ENCODE measurements around the gene PILRB. TPM values are rescaled to one million over a fixed set of nuclear protein-coding genes. Genes with fewer than 3 reads are reported as not detected.
"Not testable (repeated sequence)": the region's sequence is repeated elsewhere in the genome, so short reads cannot be mapped to it uniquely, and the experiment has no call there.

The PILRB gene
- total RNA-seq, 6 experiments from 2014 or later, result 12.0 to 36.2 (median 22.7) TPM

GRCh38 chr7:100372694-100373093 lies 14.8 kb downstream of the PILRB start:
- no CpG with 5 or more reads among the region's 6 CpGs for WGBS (ENCODE audit: insufficient coverage, low coverage, low lambda C conversion rate, missing lambda C conversion rate)
- DNase-seq (no peak), ATAC-seq (peak in 3 of 4 donors; percentile 2 to 3 (median 3))
- no peaks in the 10 kb centered on the region for H3K9me3 ChIP-seq
- no peak for TF ChIP-seq POLR2A (IDR thresholded peaks at IDR 0.05)
- TF ChIP-seq, protein P1, sequence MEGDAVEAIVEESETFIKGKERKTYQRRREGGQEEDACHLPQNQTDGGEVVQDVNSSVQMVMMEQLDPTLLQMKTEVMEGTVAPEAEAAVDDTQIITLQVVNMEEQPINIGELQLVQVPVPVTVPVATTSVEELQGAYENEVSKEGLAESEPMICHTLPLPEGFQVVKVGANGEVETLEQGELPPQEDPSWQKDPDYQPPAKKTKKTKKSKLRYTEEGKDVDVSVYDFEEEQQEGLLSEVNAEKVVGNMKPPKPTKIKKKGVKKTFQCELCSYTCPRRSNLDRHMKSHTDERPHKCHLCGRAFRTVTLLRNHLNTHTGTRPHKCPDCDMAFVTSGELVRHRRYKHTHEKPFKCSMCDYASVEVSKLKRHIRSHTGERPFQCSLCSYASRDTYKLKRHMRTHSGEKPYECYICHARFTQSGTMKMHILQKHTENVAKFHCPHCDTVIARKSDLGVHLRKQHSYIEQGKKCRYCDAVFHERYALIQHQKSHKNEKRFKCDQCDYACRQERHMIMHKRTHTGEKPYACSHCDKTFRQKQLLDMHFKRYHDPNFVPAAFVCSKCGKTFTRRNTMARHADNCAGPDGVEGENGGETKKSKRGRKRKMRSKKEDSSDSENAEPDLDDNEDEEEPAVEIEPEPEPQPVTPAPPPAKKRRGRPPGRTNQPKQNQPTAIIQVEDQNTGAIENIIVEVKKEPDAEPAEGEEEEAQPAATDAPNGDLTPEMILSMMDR (IDR thresholded peaks at IDR 0.05), result no peak
- H3K4me3 ChIP-seq, result no peak overlapping the region
- no peaks in the 10 kb centered on the region for H3K36me3 ChIP-seq
- no peaks in the 10 kb centered on the region for H3K27me3 ChIP-seq
- H3K4me1 ChIP-seq, result no peaks in the 10 kb centered on the region
- H3K27ac ChIP-seq, result peak overlapping the region; percentile 21 to 70 (median 59)
- intact Hi-C loops (cut with DNase I), result no loop called here

DNA sequence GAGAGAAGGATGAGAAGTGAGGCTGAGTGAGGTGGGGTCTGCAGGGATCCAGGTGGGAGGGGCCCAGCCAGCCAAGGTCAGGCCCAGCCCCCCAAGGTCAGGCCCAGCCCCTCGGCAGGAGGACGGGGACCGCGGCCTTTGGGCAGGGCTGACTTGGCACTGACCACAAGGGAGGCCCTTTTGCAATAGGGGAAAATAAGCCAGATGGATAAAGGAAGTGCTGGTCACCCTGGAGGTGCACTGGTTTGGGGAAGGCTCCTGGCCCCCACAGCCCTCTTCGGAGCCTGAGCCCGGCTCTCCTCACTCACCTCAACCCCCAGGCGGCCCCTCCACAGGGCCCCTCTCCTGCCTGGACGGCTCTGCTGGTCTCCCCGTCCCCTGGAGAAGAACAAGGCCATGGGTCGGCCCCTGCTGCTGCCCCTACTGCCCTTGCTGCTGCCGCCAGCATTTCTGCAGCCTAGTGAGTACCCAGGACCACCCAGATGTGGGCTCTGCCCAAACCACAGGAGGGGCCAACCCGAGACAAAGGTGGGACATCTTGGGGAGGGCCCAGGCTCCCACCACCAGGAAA lies 15.4 kb downstream of the PILRB start, which contains the start of gene PILRA:
TSS of gene PILRA (plus strand) at position 227 of the 571 bp plus-strand sequence. CDS start at position 397, 170 bp downstream.
- peak; percentile 50 to 61 (median 54) for ATAC-seq
- intact Hi-C loops (cut with DNase I), result no loop called here
- 31% methylated on average over 3 of the region's 12 CpGs for WGBS (ENCODE audit: insufficient coverage, low coverage, low lambda C conversion rate, missing lambda C conversion rate)
- H3K27ac ChIP-seq, result peak within 1 kb of the TSS; percentile 21 to 70 (median 59)
- TF ChIP-seq POLR2A (IDR thresholded peaks at IDR 0.05), result peak; percentile 28
- TF ChIP-seq, protein P1 (IDR thresholded peaks at IDR 0.05), result no peak
- DNase-seq, result no peak
- no peaks in the 10 kb centered on the region for H3K36me3 ChIP-seq
- no peaks in the 10 kb centered on the region for H3K27me3 ChIP-seq
- no peaks in the 10 kb centered on the region for H3K4me1 ChIP-seq
- no peaks in the 10 kb centered on the region for H3K9me3 ChIP-seq
- H3K4me3 ChIP-seq, result peak within 1 kb of the TSS in 1 of 3 donors; percentile 26

GRCh38 chr7:100373870-100374598 lies 16.1 kb downstream of the PILRB start:
- peak overlapping the region in 1 of 3 donors; percentile 26 for H3K4me3 ChIP-seq
- DNase-seq; intact Hi-C loops (cut with DNase I): not testable (repeated sequence)

DNA sequence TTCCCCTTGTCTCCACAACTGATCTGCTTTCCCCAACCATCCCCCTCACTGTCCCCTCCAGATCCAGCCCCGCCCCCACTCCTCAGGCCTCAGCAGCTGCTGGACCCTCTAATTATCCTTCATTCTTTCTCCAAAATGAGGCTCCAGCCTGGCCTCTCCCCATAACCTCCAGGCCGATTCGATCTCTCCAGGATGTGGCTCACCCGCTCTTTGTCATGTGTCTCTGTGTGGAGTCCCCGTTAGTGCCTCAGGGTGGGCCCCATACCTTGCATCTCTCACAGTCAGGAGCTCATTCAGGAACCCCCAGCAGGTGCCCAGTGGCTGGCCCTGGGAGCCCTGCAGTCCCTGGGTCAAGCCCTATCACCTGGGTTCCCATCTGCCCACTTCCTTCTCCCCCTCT lies 16.7 kb downstream of the PILRB start:
- no peak for ATAC-seq
- Histone ChIP-seq H3K27ac (no peak overlapping the region), H3K4me1 (no peaks in the 10 kb centered on the region), H3K36me3 (no peaks in the 10 kb centered on the region), H3K9me3 (no peaks in the 10 kb centered on the region), H3K4me3 (no peak overlapping the region), H3K27me3 (no peaks in the 10 kb centered on the region)
- no peak for TF ChIP-seq POLR2A (IDR thresholded peaks at IDR 0.05)
- TF ChIP-seq, protein P1 (IDR thresholded peaks at IDR 0.05), result no peak
- 56% methylated on average over 4 of the region's 5 CpGs for WGBS (ENCODE audit: insufficient coverage, low coverage, low lambda C conversion rate, missing lambda C conversion rate)
- intact Hi-C loops (cut with DNase I), result no loop called here
- DNase-seq, result no peak

More at GRCh38 chr7:100373870-100374598, 16.1 kb downstream of the PILRB start:
- WGBS (ENCODE audit: insufficient coverage, low coverage, low lambda C conversion rate, missing lambda C conversion rate), result 78% methylated on average over 4 of the region's 15 CpGs
- H3K9me3 ChIP-seq, H3K36me3 ChIP-seq, H3K27me3 ChIP-seq, H3K4me1 ChIP-seq: not testable (repeated sequence)
- peak in 3 of 4 donors; percentile 14 to 22 (median 15) for ATAC-seq
- peak overlapping the region in 2 of 3 donors; percentile 59 to 70 for H3K27ac ChIP-seq

- H3K36me3 ChIP-seq, result no peaks in the 10 kb centered on the region
- no peaks in the 10 kb centered on the region for H3K9me3 ChIP-seq
- H3K27ac ChIP-seq, result no peak overlapping the region
- H3K27me3 ChIP-seq, result no peaks in the 10 kb centered on the region
- intact Hi-C loops (cut with DNase I), result no loop called here
- H3K4me1 ChIP-seq, result no peaks in the 10 kb centered on the region
- TF ChIP-seq, protein P1 (IDR thresholded peaks at IDR 0.05), result no peak
- TF ChIP-seq POLR2A (IDR thresholded peaks at IDR 0.05), result no peak
- H3K4me3 ChIP-seq, result no peak overlapping the region
- no peak for ATAC-seq
- WGBS (ENCODE audit: insufficient coverage, low coverage, low lambda C conversion rate, missing lambda C conversion rate), result no CpG with 5 or more reads among the region's 3 CpGs
- no peak for DNase-seq
These were observed 18.1 kb downstream of the PILRB start for GRCh38 chr7:100376066-100376465.

Measured in right lobe of liver (tissue), 6 donors.